Measurements from ENCODE around the gene CYCS.
"Not testable (repeated sequence)": the region's sequence is repeated elsewhere in the genome, so short reads cannot be mapped to it uniquely, and the experiment has no call there.

The CYCS gene

DNA sequence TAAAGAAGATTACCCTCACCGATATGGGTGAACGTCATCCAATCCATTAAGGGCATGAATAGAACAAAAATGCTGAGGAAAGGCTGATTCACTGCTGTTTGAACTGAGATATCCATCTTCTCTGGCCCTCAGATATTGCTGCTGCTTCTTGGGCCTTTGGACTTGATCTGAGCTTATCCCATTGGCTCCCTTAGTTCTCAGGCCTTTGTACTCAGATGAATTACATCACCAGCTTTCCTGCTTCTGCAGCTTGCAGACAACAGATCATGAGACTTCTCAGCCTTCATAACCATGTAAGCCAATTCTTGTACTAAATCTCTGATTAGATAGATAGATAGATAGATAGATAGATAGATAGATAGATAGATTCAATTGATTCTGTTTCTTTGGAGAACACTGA lies 40.2 kb downstream of the CYCS start:
- ChIA-PET POLR2A (no interaction called here), CTCF (interaction anchor here (1.1 to 17.1 kb wide), 5 partner anchors 8 to 271 kb away, joined by 3 to 171 read pairs (median 6); no protein-coding TSS in a partner anchor)
- no peak for TF ChIP-seq CTCF (IDR thresholded peaks at IDR 0.05; ENCODE audit: insufficient read depth, low read length, missing control alignments)
- H3K4me3 ChIP-seq (ENCODE audit: low read depth, low read length): no peak overlapping the region
- DNase-seq (ENCODE audit: low read depth, low spot score): no peak

- POLR2A ChIA-PET: no interaction called here
- CTCF ChIA-PET: interaction anchor here (1.6 to 17.1 kb wide), 5 partner anchors 9 to 271 kb away, joined by 3 to 171 read pairs (median 11); no protein-coding TSS in a partner anchor
- TF ChIP-seq CTCF (IDR thresholded peaks at IDR 0.05; ENCODE audit: insufficient read depth, low read length, missing control alignments): no peak
- DNase-seq (ENCODE audit: low read depth, low spot score): no peak
- no peak overlapping the region for H3K4me3 ChIP-seq (ENCODE audit: low read depth, low read length)
These were observed 41.9 kb downstream of the CYCS start for GRCh38 chr7:25083201-25083600.

GRCh38 chr7:25082041-25082440 lies 43.0 kb downstream of the CYCS start:
- not testable (repeated sequence) for H3K4me3 ChIP-seq (ENCODE audit: low read depth, low read length); DNase-seq (ENCODE audit: low read depth, low spot score)
- POLR2A ChIA-PET: interaction anchor here (0.8 kb wide), 1 partner anchor 43 kb away, joined by 3 read pairs; no protein-coding TSS in a partner anchor
- CTCF ChIA-PET: interaction anchor here (1.0 to 17.1 kb wide), 6 partner anchors 11 to 275 kb away, joined by 3 to 171 read pairs (median 9); no protein-coding TSS in a partner anchor

- POLR2A ChIA-PET: no interaction called here
- no peak overlapping the region for H3K4me3 ChIP-seq (ENCODE audit: low read depth, low read length)
- no peak for DNase-seq (ENCODE audit: low read depth, low spot score)
- CTCF ChIA-PET: interaction anchor here (1.2 to 17.1 kb wide), 3 partner anchors 16 to 256 kb away, joined by 6 to 171 read pairs (median 16); no protein-coding TSS in a partner anchor
- TF ChIP-seq CTCF (IDR thresholded peaks at IDR 0.05; ENCODE audit: insufficient read depth, low read length, missing control alignments): no peak
These were observed 48.0 kb downstream of the CYCS start for GRCh38 chr7:25077096-25077495.

GRCh38 chr7:25075459-25075858 lies 49.6 kb downstream of the CYCS start:
- POLR2A ChIA-PET: no interaction called here
- TF ChIP-seq CTCF (IDR thresholded peaks at IDR 0.05; ENCODE audit: insufficient read depth, low read length, missing control alignments): no peak
- DNase-seq (ENCODE audit: low read depth, low spot score): no peak
- H3K4me3 ChIP-seq (ENCODE audit: low read depth, low read length): no peak overlapping the region
- CTCF ChIA-PET: interaction anchor here (0.7 to 17.1 kb wide), 6 partner anchors 17 to 264 kb away, joined by 3 to 171 read pairs (median 10); no protein-coding TSS in a partner anchor

GRCh38 chr7:25073451-25073850 lies 51.6 kb downstream of the CYCS start:
- ChIA-PET CTCF (interaction anchor here (1.3 to 17.1 kb wide), 6 partner anchors 12 to 262 kb away, joined by 3 to 171 read pairs (median 48); no protein-coding TSS in a partner anchor), POLR2A (no interaction called here)
- no peak overlapping the region for H3K4me3 ChIP-seq (ENCODE audit: low read depth, low read length)
- TF ChIP-seq CTCF (IDR thresholded peaks at IDR 0.05; ENCODE audit: insufficient read depth, low read length, missing control alignments): no peak
- peak; percentile 66 for DNase-seq (ENCODE audit: low read depth, low spot score)
